ENCODE measurements around the gene HS6ST2.

The HS6ST2 gene

DNA sequence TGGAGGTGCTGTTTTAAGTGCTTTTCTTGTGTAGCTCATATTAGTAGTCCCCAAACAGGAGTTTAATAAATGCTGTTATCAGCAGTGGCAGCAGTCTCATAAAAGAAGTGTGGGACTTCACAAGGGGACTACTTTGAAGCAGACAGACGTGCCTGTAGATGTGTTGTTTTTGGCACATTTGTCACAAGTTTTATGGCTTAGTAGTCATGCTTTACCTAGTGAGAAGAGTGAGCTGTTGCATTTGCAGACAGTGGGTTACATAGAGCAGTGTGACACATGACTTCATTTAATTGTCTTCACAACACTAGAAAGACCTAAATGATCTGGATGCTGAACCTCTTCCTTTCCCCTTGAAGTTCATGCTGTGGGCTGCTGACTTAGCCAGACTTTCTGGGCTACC, 320.1 kb downstream of the HS6ST2 start:
- H3K9me3 ChIP-seq (ENCODE audit: insufficient read depth, low read length, severe bottlenecking): no peaks in the 10 kb centered on the region
- H3K9ac ChIP-seq (ENCODE audit: low read depth, low read length): no peak overlapping the region
- H4K20me1 ChIP-seq (ENCODE audit: insufficient read depth, low read length): no peaks in the 10 kb centered on the region
- ATAC-seq (ENCODE audit: insufficient read depth, low read depth): no peak
- no peak overlapping the region for H3K4me3 ChIP-seq (ENCODE audit: low read depth in 1 of 2, low read length in 2 of 2)
- H3K27ac ChIP-seq (ENCODE audit: low read length): no peak overlapping the region
- H2AFZ ChIP-seq (ENCODE audit: low read depth, low read length): no peak overlapping the region
- no peaks in the 10 kb centered on the region for H3K79me2 ChIP-seq (ENCODE audit: insufficient read depth, low read length)
- no peaks in the 10 kb centered on the region for H3K4me1 ChIP-seq (ENCODE audit: insufficient read depth, low read length)
- H3K27me3 ChIP-seq (ENCODE audit: insufficient read depth, low read length, poor library complexity): no peaks in the 10 kb centered on the region
- TF ChIP-seq EZH2 (IDR thresholded peaks at IDR 0.05; ENCODE audit: borderline replicate concordance, low read depth, low read length, severe bottlenecking): no peak
- TF ChIP-seq, protein P1, sequence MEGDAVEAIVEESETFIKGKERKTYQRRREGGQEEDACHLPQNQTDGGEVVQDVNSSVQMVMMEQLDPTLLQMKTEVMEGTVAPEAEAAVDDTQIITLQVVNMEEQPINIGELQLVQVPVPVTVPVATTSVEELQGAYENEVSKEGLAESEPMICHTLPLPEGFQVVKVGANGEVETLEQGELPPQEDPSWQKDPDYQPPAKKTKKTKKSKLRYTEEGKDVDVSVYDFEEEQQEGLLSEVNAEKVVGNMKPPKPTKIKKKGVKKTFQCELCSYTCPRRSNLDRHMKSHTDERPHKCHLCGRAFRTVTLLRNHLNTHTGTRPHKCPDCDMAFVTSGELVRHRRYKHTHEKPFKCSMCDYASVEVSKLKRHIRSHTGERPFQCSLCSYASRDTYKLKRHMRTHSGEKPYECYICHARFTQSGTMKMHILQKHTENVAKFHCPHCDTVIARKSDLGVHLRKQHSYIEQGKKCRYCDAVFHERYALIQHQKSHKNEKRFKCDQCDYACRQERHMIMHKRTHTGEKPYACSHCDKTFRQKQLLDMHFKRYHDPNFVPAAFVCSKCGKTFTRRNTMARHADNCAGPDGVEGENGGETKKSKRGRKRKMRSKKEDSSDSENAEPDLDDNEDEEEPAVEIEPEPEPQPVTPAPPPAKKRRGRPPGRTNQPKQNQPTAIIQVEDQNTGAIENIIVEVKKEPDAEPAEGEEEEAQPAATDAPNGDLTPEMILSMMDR (IDR thresholded peaks at IDR 0.05; ENCODE audit: borderline replicate concordance, extremely low read depth, low read length, poor library complexity, severe bottlenecking): no peak
- DNase-seq: no peak
- no peaks in the 10 kb centered on the region for H3K36me3 ChIP-seq (ENCODE audit: insufficient read depth, low read length)
- no peak overlapping the region for H3K4me2 ChIP-seq (ENCODE audit: insufficient read depth, low read length)

DNA sequence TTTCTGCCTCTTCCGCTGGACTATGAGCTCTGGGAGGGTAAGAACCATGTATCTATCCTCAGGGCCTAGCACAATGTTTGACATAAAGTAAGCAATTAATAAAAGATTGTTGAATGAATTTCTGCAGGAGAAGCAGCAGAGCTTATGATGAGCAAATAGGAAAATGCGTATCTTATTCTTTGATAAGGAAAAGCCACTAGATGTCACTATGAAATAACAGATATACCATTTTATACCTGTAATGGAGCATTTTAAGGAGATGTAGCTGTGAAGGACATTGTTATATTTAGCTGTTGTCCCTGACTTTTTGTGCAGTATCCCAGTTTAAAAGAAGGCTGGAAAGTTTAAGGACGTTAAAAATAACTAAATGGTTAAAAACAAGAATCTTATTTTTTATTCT, 322.3 kb downstream of the HS6ST2 start:
- Histone ChIP-seq H4K20me1 (ENCODE audit: insufficient read depth, low read length) (no peaks in the 10 kb centered on the region), H3K27me3 (ENCODE audit: insufficient read depth, low read length, poor library complexity) (no peaks in the 10 kb centered on the region)
- DNase-seq: no peak

DNA sequence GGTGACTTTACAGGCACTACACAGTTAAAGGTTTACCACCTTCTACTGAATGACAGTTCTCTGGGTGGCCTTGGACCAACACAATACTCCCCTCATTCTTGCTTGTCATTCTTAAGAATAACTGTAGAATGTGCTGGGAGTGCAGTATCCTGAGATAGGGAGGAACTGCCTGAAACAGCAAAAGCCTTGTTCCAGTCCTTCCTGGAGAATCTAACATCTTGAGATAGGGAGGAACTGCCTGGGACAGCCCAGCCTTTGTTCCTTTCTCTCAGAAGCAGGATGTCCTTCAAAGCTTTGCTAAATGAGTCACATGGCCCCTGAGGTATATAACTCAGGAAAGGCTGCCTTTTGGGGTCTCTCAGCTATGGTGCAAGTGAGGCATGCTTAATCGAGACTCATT, 323.9 kb downstream of the HS6ST2 start:
- Histone ChIP-seq H3K9me3 (ENCODE audit: insufficient read depth, low read length, severe bottlenecking) (no peaks in the 10 kb centered on the region), H2AFZ (ENCODE audit: low read depth, low read length) (no peak overlapping the region), H3K36me3 (ENCODE audit: insufficient read depth, low read length) (no peaks in the 10 kb centered on the region), H4K20me1 (ENCODE audit: insufficient read depth, low read length) (no peaks in the 10 kb centered on the region), H3K9ac (ENCODE audit: low read depth, low read length) (no peak overlapping the region), H3K79me2 (ENCODE audit: insufficient read depth, low read length) (no peaks in the 10 kb centered on the region), H3K4me2 (ENCODE audit: insufficient read depth, low read length) (no peak overlapping the region), H3K27me3 (ENCODE audit: insufficient read depth, low read length, poor library complexity) (no peaks in the 10 kb centered on the region), H3K27ac (ENCODE audit: low read length) (no peak overlapping the region), H3K4me1 (ENCODE audit: insufficient read depth, low read length) (no peaks in the 10 kb centered on the region), H3K4me3 (ENCODE audit: low read depth in 1 of 2, low read length in 2 of 2) (no peak overlapping the region)
- ATAC-seq (ENCODE audit: insufficient read depth, low read depth): no peak
- DNase-seq: no peak
- TF ChIP-seq EZH2 (IDR thresholded peaks at IDR 0.05; ENCODE audit: borderline replicate concordance, low read depth, low read length, severe bottlenecking): no peak
- TF ChIP-seq, protein P1 (IDR thresholded peaks at IDR 0.05; ENCODE audit: borderline replicate concordance, extremely low read depth, low read length, poor library complexity, severe bottlenecking): no peak

More for the DNA sequence above, 322.3 kb downstream of the HS6ST2 start:
- Histone ChIP-seq H3K79me2 (ENCODE audit: insufficient read depth, low read length) (no peaks in the 10 kb centered on the region), H3K9me3 (ENCODE audit: insufficient read depth, low read length, severe bottlenecking) (no peaks in the 10 kb centered on the region), H3K4me1 (ENCODE audit: insufficient read depth, low read length) (no peaks in the 10 kb centered on the region), H3K27ac (ENCODE audit: low read length) (no peak overlapping the region), H3K4me3 (ENCODE audit: low read depth in 1 of 2, low read length in 2 of 2) (no peak overlapping the region), H3K4me2 (ENCODE audit: insufficient read depth, low read length) (no peak overlapping the region), H3K9ac (ENCODE audit: low read depth, low read length) (no peak overlapping the region), H2AFZ (ENCODE audit: low read depth, low read length) (no peak overlapping the region), H3K36me3 (ENCODE audit: insufficient read depth, low read length) (no peaks in the 10 kb centered on the region)
- ATAC-seq (ENCODE audit: insufficient read depth, low read depth): peak; percentile 42; the same call in 1 of the 3 replicates
- TF ChIP-seq, protein P1 (IDR thresholded peaks at IDR 0.05; ENCODE audit: borderline replicate concordance, extremely low read depth, low read length, poor library complexity, severe bottlenecking): peak; percentile 52
- no peak for TF ChIP-seq EZH2 (IDR thresholded peaks at IDR 0.05; ENCODE audit: borderline replicate concordance, low read depth, low read length, severe bottlenecking)
